Liver (tissue), 3 donors: ENCODE measurements around the gene CDC20.

Experiments used
- GABPA ChIP-seq, 2 donors: IDR thresholded peaks in 1 of 2; conservative IDR thresholded peaks in 1 of 2; 2 replicates each; pipeline ENCODE4 v1.6.1; 2016; ENCODE audit warnings: antibody characterized with exemption in 2 of 2, mild to moderate bottlenecking in 1 of 2, moderate library complexity in 1 of 2
- MAX ChIP-seq: IDR thresholded peaks from 2 replicates; pipeline ENCODE4 v1.6.1; 2016; ENCODE audit warnings: antibody characterized with exemption
- TAF1 ChIP-seq: conservative IDR thresholded peaks from 2 replicates; pipeline ENCODE4 v1.6.1; 2016; ENCODE audit warnings: antibody characterized with exemption, mild to moderate bottlenecking
- YY1 ChIP-seq: IDR thresholded peaks from 2 replicates; pipeline ENCODE4 v1.6.1; 2016; ENCODE audit warnings: antibody characterized with exemption, mild to moderate bottlenecking
- ZBTB33 ChIP-seq: IDR thresholded peaks from 2 replicates; pipeline ENCODE4 v1.6.1; 2016; ENCODE audit warnings: antibody characterized with exemption
- TF ChIP-seq, protein P1 (sequence below): fragments of 150-350 bp; IDR thresholded peaks from 2 replicates; pipeline ENCODE4 v1.5.1; 2017; ENCODE audit warnings: improper control_type of control experiment, low read depth, low read length; ENCODE audit not compliant: missing input control
- donor health status: healthy.
- donor health status: healthy.

DNA sequence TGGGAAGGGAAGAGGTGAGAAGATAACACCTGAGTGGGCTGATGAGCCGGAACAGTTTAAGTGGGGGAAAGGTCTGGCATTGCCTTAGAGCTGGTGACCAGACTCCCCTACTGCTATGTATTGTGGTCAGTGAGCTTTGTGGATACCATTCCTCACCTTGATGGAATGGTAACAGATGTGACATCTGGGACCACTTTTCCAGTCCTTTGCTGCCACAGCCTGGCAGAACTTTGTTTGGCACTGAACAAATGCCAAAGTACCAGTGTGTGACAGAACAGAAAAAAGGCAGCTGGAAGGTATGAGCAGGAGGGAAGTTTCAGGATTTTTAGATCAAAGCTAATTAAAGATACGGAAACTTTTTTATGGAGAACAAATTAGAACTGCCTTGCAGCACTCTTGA is 24.7 kb downstream of the CDC20 start:
- TF ChIP-seq, protein P1, sequence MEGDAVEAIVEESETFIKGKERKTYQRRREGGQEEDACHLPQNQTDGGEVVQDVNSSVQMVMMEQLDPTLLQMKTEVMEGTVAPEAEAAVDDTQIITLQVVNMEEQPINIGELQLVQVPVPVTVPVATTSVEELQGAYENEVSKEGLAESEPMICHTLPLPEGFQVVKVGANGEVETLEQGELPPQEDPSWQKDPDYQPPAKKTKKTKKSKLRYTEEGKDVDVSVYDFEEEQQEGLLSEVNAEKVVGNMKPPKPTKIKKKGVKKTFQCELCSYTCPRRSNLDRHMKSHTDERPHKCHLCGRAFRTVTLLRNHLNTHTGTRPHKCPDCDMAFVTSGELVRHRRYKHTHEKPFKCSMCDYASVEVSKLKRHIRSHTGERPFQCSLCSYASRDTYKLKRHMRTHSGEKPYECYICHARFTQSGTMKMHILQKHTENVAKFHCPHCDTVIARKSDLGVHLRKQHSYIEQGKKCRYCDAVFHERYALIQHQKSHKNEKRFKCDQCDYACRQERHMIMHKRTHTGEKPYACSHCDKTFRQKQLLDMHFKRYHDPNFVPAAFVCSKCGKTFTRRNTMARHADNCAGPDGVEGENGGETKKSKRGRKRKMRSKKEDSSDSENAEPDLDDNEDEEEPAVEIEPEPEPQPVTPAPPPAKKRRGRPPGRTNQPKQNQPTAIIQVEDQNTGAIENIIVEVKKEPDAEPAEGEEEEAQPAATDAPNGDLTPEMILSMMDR: peak; percentile 30
- TF ChIP-seq TAF1: no peak
- no peak for TF ChIP-seq GABPA (IDR thresholded peaks at IDR 0.05 in 1 of 2, conservative IDR thresholded peaks at IDR 0.05 in 1 of 2)
- no peak for TF ChIP-seq YY1
- TF ChIP-seq ZBTB33: no peak
- TF ChIP-seq MAX: no peak
